GM21515 (cell line): ENCODE results near the gene MAP1S.

Experiments
- ATAC-seq: cut with Tn5 transposase; IDR thresholded peaks from one replicate; pipeline ENCODE4 v1.9.1; 2021; ENCODE audit not compliant: unreplicated experiment

Gene MAP1S

GRCh38 chr19:17734146-17734545, 14.9 kb downstream of the MAP1S start:
- no peak for ATAC-seq

DNA sequence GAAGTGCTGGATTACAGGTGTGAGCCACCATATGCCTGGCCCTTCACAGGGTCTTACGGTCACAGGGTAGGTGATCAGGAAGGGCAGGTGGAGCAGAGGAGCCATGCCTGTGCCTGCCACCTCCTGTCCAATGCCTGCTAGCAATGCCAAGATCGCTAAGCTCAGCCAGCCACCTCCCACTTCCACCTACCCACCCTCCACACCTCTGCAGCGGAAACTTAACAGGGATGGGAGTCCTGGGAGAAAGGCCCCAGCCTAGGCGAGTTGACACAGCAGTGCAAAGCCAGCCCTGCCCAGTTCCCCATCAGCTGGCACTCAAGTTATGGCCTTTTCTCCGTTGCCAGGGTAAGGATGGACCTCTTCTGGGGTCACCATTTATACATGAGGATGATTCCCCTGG, 16.1 kb downstream of the MAP1S start:
- no peak for ATAC-seq

- no peak for ATAC-seq
These were observed 18.4 kb downstream of the MAP1S start for GRCh38 chr19:17737690-17738153.

GRCh38 chr19:17739121-17739875, 20.0 kb downstream of the MAP1S start:
- no peak for ATAC-seq

DNA sequence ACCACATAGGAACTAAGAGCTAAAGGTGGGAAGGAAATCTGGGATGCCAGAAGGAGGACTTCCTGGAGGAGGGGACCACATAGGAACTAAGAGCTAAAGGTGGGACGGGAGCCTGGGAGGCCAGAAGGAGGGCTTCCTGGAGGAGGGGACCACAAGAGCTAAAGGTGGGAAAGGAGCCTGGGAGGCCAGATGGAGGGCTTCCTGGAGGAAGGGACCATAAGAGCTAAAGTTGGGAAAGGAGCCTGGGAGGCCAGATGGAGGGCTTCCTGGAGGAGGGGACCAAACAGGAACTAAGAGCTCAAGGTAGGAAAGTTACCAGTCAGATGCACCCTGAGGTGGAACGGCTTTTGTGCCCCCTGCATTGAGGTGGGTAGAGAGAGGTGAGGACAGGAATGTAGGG, 22.2 kb downstream of the MAP1S start:
- no peak for ATAC-seq

- ATAC-seq = no peak
These were observed 24.7 kb downstream of the MAP1S start for GRCh38 chr19:17743874-17744580.

GRCh38 chr19:17747205-17748098, 28.2 kb downstream of the MAP1S start:
- ATAC-seq = peak; percentile 71

GRCh38 chr19:17748884-17749638, 29.8 kb downstream of the MAP1S start:
- ATAC-seq = no peak

DNA sequence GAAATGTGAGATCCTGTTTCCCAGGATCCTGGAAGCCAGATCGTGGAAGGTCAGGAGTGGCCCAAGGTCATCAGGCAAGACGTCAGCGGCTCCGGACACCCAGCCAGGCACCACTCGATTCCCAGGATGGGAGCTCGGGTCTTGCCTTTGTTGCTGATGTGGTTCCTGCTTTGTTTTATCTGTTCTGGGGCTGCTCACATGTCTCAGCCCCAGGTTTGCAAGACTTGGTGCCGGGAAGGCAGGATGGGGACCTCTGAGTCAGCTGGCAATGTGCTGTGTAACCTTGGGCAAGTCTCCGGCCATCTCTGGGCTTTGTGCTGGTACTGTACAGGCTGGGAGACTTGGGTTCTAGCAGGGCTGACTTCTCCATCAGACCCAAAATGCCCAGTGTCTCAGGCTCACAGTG, 30.6 kb downstream of the MAP1S start:
- no peak for ATAC-seq

GRCh38 chr19:17751103-17751911, 32.0 kb downstream of the MAP1S start, which contains the start of gene FCHO1:
TSS of gene FCHO1 (plus strand) at chr19:17751477. CDS start at chr19:17755165, 3,688 bp downstream.
- ATAC-seq = peak; percentile 30

GRCh38 chr19:17751912-17752273, 32.6 kb downstream of the MAP1S start:
- ATAC-seq = no peak

GRCh38 chr19:17752865-17753639, 33.8 kb downstream of the MAP1S start:
- ATAC-seq = no peak

DNA sequence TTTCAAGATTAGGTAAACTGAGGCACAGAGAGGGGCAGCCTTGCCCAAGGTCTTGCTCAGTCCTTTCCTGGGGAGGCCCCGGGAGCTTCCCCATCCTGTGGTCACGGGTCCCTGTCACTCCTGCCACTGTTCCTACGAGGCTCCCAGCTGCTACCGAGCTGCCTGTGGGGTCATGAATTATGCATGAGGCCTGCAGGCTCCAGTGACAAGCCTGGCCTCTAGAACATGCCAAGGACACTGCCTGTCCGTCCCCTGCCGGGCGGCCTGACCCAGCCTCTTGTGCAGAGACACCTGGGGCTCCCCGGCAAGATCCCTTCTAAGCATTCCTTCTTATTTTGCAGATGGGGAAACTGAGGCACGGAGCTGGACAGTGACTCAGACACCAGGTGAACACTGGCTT, 34.7 kb downstream of the MAP1S start:
- ATAC-seq = no peak

DNA sequence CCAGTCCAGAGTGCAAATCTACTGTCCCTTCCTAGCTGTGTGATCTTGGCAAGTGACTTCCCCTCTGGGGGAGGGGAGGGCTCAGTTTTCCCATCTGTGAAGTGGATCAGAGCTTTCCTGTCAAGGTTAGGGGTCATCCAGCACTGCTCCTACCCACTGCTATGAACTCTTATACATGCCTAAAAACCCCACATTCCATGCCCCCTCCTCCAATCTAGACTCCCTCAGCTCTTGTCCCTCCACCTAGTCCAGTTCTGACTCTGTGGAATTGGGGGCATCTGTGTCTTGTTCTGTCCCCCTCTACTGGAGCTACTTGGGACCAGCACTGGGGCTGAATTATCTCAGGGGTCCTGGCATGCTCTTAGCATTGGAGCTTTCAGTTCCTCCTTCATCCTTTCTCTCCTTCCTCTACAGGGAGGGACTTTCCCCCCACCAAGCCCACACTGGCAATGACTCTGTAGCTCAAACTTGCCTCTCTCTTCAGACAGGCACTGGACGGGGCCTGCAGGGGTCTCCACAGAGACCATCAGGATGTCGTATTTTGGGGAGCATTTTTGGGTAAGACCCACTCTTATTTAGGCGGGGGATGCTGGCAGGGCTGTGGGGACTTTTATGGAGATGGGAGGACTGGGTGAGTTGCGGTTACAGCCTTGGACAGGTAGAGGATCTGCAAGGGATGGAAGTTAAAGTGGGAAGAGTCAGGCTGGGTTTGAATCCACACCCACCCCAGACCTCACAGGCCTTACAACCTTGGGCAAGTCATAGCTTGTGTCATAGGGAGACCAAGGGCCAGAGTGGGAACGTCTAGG, 35.6 kb downstream of the MAP1S start:
- ATAC-seq = peak; percentile 42

DNA sequence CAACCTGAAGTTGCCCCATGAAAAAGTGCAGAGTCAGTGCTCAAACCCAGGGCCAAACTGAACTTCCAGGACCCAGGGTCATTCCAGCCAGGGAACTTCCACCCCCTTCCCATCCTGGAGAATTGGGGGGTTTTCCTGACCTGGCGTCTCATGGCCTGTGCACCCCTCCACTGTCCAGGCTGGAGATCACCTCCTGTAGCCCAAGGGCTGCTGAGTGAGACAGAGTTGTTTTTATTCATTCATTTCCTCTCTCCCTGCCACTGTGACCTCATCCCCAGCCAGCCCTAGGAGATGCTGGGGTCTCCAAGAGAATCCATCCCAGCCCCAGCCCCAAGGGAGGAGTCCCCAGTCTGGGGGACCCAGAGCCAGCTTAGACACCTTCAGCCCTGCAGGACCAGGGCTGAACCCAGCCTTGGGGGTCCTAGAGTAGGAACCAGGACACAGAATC, 36.2 kb downstream of the MAP1S start:
- ATAC-seq = no peak

- ATAC-seq = no peak
These were observed 36.8 kb downstream of the MAP1S start for GRCh38 chr19:17755977-17756670.

- no peak for ATAC-seq
These were observed 37.8 kb downstream of the MAP1S start for GRCh38 chr19:17757125-17757524.

DNA sequence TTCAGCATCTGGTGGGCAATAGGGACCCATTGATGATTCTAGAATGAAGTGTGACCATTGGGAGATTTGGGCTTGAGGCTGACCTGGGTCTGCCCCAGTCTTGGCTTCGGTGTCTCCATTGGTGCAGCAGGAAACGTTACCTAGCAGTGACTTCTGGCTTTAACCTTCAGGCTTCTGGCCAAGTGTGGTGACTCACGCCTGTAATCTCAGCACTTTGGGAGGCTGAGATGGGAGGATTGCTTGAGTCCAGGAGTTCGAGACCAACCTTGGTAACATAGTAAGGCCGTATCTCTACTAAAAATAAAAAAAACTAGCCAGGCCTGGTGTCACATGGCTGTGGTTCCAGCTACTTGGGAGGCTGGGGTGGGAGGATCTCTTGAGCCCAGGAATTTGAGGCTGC, 39.2 kb downstream of the MAP1S start:
- no peak for ATAC-seq
